T-helper 1 cell treated with Interleukin-12 subunit alpha and Interleukin-12 subunit beta and Interleukin-4 antibody, amounts not matched to agents 30 μg/mL and 1 μg/mL, for 36 hours (primary cell): Measurements from ENCODE around the gene RICTOR.

Source experiments
- H3K27ac Mint-ChIP-seq: one replicate; pipeline ENCODE4 v1.8.0; 2021; ENCODE audit warnings: mild to moderate bottlenecking, mixed read lengths
- H3K27me3 Mint-ChIP-seq: one replicate; pipeline ENCODE4 v1.8.0; 2021; ENCODE audit warnings: low read depth, mixed read lengths
- H3K36me3 Mint-ChIP-seq: one replicate; pipeline ENCODE4 v1.8.0; 2021; ENCODE audit warnings: low read depth, mixed read lengths
- H3K4me1 Mint-ChIP-seq: one replicate; pipeline ENCODE4 v1.8.0; 2021; ENCODE audit warnings: low read depth, mixed read lengths
- H3K4me3 Mint-ChIP-seq: one replicate; pipeline ENCODE4 v1.8.0; 2021; ENCODE audit warnings: mild to moderate bottlenecking, moderate library complexity, mixed read lengths
- H3K9me3 Mint-ChIP-seq: one replicate; pipeline ENCODE4 v1.8.0; 2021; ENCODE audit warnings: mixed read lengths

The RICTOR gene

DNA sequence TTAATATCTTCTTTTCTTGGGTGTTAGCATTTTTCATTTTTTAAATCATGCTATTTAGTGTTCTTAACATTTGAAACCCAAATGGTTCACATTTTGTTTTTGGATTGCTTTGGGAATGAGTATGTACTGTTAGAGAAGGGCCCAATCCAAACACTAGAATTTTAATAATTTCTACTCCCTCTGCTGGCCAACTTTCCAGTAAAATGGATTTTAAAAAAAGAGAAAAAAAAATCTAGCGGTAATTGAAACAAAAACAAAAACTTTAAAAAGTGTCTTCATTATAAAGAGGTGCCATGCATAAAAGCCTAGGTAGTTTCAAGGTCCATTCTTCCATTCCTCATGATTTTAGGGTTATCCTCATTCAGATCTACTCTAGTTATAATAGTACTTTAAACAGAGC lies 32.1 kb upstream of the RICTOR start:
- H3K4me3 Mint-ChIP-seq, result no peak overlapping the region
- peaks cover 4% of the 10 kb centered on the region for H3K4me1 Mint-ChIP-seq
- H3K27me3 Mint-ChIP-seq, result no peaks in the 10 kb centered on the region
- H3K27ac Mint-ChIP-seq, result no peak overlapping the region
- no peaks in the 10 kb centered on the region for H3K9me3 Mint-ChIP-seq
- H3K36me3 Mint-ChIP-seq, result peaks cover 49% of the 10 kb centered on the region

DNA sequence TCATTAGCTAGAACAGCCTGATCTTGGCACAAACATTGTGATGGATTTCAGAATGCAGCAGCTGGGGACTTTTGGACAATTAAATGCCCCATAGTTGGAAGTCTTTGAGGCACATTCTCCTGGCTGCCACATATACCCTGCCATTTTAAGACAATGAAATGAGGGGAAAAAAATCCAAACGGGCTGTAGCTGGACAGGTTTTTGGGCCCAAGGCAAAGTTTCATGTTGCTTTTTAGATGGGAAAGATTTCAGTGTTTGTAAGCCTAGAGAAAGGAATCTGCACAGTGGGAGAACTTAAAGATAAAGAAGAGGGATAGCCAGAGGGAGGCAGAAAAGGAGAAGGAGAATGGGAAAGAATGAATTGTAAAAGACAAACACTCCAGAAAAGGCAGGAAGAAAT lies 30.0 kb upstream of the RICTOR start:
- no peak overlapping the region for H3K27ac Mint-ChIP-seq
- no peaks in the 10 kb centered on the region for H3K9me3 Mint-ChIP-seq
- no peaks in the 10 kb centered on the region for H3K27me3 Mint-ChIP-seq
- H3K4me1 Mint-ChIP-seq, result peaks cover 15% of the 10 kb centered on the region
- H3K36me3 Mint-ChIP-seq, result peaks cover 44% of the 10 kb centered on the region
- no peak overlapping the region for H3K4me3 Mint-ChIP-seq

DNA sequence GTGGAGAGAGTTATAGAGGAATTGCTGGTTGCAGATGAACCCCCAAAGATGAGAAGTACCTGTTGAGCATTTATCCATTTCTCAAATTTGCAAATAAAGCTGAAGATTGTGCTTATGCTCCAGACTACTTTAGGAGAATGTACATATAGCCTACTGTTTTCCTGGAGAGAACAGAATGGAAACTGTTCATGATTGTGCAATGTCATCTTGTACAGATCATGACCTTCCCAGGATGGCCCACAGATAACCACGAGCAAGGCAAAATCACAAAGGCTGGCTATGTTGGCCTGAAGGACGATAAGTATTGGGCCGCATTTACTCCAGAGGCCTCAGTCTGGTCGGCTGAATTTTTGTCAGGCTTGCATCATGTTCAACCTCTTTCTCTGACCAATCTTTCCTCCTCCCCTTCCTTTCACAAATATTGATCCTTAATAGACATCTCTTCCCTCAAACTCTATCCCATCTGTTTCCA lies 28.5 kb upstream of the RICTOR start:
- H3K27ac Mint-ChIP-seq, result peak overlapping the region; percentile 54
- H3K9me3 Mint-ChIP-seq, result no peaks in the 10 kb centered on the region
- no peaks in the 10 kb centered on the region for H3K27me3 Mint-ChIP-seq
- H3K4me1 Mint-ChIP-seq, result peaks cover 17% of the 10 kb centered on the region
- H3K36me3 Mint-ChIP-seq, result peaks cover 41% of the 10 kb centered on the region
- no peak overlapping the region for H3K4me3 Mint-ChIP-seq

DNA sequence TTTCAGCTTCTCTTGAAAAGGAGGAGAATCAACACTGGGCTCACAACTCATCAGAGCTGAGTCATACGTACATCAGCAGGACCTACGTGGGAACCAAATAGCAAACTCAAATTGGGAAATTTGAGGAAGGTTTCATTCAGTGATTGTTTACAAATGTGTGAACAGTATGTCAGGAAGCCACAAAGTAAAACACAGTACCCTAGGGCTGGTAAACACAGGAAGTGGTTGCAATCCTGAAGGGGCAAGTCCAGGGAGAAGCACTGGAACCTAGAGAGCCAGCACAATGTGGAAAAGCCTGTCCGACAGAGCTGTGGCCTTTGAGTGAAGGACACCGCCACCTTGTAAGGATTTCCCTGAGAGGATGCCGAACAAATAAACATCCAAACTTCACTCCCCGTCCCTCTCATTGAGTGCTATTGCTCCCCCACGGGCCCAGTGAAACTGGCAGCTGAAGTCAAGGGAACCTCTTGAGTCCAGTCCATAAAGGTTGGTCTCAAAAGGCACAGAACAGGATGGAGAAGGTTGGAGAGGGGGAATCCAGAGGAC lies 26.7 kb upstream of the RICTOR start:
- Mint-ChIP-seq H3K36me3 (peaks cover 32% of the 10 kb centered on the region), H3K9me3 (no peaks in the 10 kb centered on the region), H3K4me3 (no peak overlapping the region), H3K27ac (peak overlapping the region; percentile 14), H3K27me3 (no peaks in the 10 kb centered on the region), H3K4me1 (peaks cover 17% of the 10 kb centered on the region)

DNA sequence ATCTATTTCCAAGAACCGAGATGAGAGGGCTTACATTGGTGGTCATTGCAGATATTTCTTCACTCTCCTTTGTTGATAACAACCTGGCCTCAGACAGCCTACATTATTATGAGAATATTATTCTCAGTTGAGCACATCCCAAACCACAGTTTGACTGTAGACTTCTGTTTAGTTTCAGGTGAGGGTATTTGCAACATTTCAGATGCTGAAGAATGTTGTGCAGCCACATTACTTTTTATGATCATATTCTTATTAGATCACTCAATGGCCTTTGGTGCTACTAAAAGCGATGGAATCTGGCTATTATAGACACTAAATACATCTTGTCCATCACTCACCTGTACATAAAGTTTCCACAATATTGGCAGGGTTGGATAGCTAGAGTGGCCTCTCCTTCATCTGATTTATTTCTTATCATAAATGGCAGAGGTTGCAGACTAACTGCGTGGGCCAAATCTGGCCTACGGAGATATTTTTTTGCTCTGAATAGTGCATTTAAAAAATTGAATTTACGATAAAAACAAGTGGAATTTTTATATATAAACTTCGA lies 26.2 kb upstream of the RICTOR start:
- no peak overlapping the region for H3K27ac Mint-ChIP-seq
- peaks cover 31% of the 10 kb centered on the region for H3K36me3 Mint-ChIP-seq
- no peak overlapping the region for H3K4me3 Mint-ChIP-seq
- H3K9me3 Mint-ChIP-seq, result no peaks in the 10 kb centered on the region
- no peaks in the 10 kb centered on the region for H3K27me3 Mint-ChIP-seq
- peaks cover 17% of the 10 kb centered on the region for H3K4me1 Mint-ChIP-seq

DNA sequence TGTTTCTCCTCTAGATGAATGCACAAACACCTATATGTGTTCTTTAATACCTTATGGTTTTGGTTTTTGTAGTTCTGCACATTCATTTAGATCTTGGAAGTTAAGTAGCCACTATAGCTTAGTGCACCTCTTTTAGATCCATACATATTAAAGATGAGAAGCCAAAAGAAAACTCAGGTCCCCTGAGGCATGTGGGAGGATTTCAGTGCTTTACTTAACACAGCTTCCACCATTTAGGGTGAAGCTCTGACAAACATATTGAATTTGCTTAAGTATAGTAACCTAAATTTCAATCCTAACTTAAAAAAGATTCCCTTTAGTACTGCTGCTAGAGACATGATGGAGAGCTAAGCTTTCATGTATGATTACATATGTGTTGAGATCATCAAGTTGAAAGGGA lies 25.6 kb upstream of the RICTOR start:
- Mint-ChIP-seq H3K27me3 (no peaks in the 10 kb centered on the region), H3K4me1 (peaks cover 17% of the 10 kb centered on the region), H3K4me3 (no peak overlapping the region), H3K9me3 (no peaks in the 10 kb centered on the region), H3K36me3 (peaks cover 31% of the 10 kb centered on the region), H3K27ac (no peak overlapping the region)

DNA sequence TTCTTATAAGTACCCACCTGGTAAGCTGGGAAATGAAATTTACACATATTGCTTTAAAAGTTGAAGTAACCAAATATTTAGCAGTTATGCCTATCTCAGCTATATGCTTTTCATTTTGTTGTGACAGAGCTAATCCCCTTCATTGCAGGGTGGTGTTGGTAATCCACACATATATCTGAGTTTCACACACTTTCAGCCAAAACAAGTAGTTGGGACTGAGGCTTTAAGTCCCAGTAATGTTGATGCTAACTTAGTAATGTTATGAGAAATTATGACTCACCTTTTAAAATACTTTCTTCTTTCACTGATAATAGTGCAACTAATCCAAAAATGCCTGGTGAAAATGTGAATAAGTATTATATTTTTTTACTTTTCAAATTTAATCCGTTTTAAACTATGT lies 19.2 kb upstream of the RICTOR start:
- Mint-ChIP-seq H3K9me3 (no peaks in the 10 kb centered on the region), H3K4me1 (peaks cover 4% of the 10 kb centered on the region), H3K36me3 (no peaks in the 10 kb centered on the region), H3K27me3 (peaks cover 36% of the 10 kb centered on the region), H3K27ac (no peak overlapping the region), H3K4me3 (no peak overlapping the region)

DNA sequence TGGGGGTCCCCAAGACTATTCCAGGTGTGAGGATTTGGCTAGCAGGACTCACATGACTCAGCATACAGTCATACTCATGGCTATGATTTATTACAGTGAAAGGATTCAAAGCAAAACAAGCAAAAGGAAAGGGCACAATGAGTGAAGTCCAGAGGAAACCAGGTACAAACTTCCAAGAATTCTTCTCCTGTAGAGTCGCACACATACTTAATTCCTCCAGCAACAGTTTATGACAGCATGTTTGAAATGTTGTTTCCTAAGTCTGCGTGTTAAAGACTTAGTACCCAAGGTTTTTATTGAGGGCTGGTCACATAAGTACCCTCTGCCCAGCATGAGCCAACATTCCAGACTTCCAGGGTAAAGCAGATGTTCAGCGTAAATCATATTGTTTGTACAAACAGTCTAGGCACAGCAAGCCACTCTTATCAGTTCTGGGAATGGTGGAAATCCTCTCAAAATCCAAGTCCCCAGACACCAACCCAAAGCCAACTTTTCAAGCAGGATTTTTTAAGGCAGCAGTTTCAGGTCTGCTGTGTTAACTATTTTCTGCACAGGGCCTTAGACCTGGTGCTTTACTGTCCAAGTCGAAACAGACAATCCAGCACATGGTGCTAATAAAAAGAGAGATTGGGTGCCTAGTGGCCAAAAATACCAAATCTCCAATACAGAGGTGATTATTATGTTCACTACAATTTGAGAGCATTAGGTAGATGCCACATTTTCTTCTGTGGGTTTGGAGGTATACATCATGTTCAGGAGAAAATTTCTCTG lies 18.6 kb upstream of the RICTOR start:
- H3K36me3 Mint-ChIP-seq, result no peaks in the 10 kb centered on the region

DNA sequence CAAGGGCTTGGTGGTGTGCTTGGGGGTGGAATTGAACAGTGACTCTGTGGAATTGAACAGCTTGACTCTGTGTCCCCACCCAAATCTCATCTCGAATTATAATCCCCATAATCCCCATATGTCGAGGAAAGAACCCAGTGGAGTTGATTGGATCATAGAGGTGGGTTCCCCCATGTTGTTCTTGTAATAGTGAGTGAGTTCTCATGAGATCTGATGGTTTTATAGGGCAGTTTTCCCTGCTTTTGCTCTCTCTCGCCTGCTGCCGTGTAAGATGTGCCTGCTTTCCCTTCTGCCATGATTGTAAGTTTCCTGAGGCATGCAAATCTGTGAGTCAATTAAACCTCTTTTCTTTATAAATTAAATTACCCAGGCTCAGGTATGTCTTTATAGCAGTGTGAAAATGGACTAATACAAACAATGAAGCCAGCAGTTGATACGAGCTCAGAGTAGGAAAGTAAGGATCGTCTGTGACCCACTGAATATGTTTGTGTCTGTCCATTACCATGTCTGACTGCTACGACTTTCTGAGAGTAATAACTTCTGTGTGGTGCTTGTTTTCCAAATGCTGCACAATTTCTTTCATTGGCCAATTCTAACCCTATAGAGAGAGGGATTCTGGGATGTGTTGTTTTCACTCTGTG lies 17.9 kb upstream of the RICTOR start:
- H3K27me3 Mint-ChIP-seq, result peaks cover 41% of the 10 kb centered on the region
- no peak overlapping the region for H3K27ac Mint-ChIP-seq
- peaks cover 4% of the 10 kb centered on the region for H3K4me1 Mint-ChIP-seq
- H3K9me3 Mint-ChIP-seq, result no peaks in the 10 kb centered on the region
- no peak overlapping the region for H3K4me3 Mint-ChIP-seq
- no peaks in the 10 kb centered on the region for H3K36me3 Mint-ChIP-seq

More for the DNA sequence above, 18.6 kb upstream of the RICTOR start:
- Mint-ChIP-seq H3K9me3 (no peaks in the 10 kb centered on the region), H3K27me3 (peaks cover 39% of the 10 kb centered on the region), H3K4me3 (no peak overlapping the region), H3K4me1 (peaks cover 4% of the 10 kb centered on the region), H3K27ac (no peak overlapping the region)

DNA sequence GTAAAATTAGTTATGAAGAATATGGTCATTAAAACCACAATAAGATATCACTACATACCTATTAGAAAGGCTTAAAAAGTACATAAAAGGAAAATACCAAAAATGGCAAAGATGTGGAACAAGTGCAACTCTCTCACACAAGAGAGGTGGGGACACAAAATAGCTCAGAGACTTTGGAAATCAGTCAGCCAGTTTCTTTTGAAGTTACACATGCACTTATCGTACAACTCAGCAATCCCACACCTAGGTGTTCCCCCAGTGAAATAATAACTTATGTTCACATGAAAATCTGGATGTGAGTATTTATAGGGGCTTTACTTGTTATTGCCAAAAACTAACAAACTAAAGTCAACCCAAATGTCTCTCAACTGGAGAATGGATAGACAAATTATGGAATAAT lies 9.8 kb upstream of the RICTOR start:
- H3K4me1 Mint-ChIP-seq, result peaks cover 3% of the 10 kb centered on the region
- no peak overlapping the region for H3K4me3 Mint-ChIP-seq
- peaks cover 24% of the 10 kb centered on the region for H3K27me3 Mint-ChIP-seq
- no peaks in the 10 kb centered on the region for H3K36me3 Mint-ChIP-seq
- H3K9me3 Mint-ChIP-seq, result no peaks in the 10 kb centered on the region
- no peak overlapping the region for H3K27ac Mint-ChIP-seq

DNA sequence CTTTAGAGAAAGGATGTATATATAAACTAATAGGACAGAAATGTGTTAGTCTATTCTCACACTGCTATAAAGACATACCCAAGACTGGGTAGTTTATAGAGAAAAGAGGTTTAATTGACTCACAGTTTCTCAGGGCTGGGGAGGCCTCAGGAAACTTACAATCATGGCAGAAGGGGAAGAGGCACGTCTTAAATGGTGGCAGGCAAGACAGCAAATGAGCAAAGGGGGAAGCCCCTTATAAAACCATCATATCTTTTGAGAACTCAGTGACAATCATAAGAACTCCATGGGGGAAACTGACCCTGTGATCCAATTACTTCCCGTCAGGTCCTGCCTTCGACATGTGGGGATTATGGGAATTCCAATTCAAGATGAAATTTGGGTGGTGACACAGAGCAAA lies 8.8 kb upstream of the RICTOR start:
- H3K9me3 Mint-ChIP-seq, result no peaks in the 10 kb centered on the region
- H3K4me1 Mint-ChIP-seq, result peaks cover 5% of the 10 kb centered on the region
- no peaks in the 10 kb centered on the region for H3K36me3 Mint-ChIP-seq
- peaks cover 20% of the 10 kb centered on the region for H3K27me3 Mint-ChIP-seq
- no peak overlapping the region for H3K27ac Mint-ChIP-seq
- no peak overlapping the region for H3K4me3 Mint-ChIP-seq

DNA sequence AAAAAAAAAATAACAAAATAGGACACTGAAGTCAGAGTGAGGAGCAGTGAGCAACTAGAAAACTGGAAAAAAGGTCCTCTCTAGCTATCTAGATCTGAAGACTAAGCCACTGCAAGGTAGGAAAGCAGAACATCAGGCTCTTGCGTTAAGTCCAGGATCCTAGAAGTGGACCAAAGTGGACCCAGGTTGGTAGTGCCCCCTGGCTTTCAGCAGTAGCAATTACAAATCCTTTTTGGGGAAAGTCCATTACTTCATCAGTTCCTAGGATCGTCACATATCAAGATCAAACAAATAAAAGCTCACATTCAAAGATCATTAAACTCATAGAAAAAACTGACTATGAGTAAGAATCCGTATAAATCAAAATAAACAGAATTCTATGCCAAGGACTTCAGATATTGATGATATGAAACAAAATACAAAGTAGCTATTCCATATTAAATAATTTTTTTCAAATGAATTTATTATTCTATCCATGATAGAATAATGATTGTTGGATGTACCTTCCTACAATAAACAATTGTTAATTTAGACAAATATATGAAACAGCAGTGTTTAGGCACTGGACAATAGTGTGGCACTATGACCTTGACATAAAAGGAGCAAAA lies 6.5 kb upstream of the RICTOR start:
- H3K4me3 Mint-ChIP-seq, result no peak overlapping the region
- no peaks in the 10 kb centered on the region for H3K9me3 Mint-ChIP-seq
- peaks cover 18% of the 10 kb centered on the region for H3K27me3 Mint-ChIP-seq
- H3K36me3 Mint-ChIP-seq, result no peaks in the 10 kb centered on the region
- no peak overlapping the region for H3K27ac Mint-ChIP-seq
- H3K4me1 Mint-ChIP-seq, result peaks cover 16% of the 10 kb centered on the region

DNA sequence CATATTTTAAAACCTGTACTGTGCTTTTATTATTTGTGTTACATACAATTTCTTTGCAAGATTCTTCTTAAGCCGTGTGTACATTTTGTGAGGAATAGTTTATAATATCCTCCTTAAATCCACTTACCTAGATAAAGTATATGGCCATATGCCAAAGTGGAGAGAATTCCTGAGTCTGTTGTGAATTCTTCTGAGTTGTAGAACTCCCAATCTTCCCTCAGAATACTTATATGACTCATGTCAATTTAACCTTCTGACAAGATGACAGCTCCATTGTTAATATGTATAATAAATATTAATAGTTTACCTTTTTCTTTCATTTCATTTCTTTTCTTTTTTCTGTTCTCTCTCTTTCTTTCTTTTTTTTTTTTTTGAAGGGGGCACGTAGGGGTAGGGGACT lies 6.0 kb upstream of the RICTOR start:
- H3K9me3 Mint-ChIP-seq, result no peaks in the 10 kb centered on the region
- H3K4me1 Mint-ChIP-seq, result peaks cover 20% of the 10 kb centered on the region
- H3K27me3 Mint-ChIP-seq, result peaks cover 18% of the 10 kb centered on the region
- H3K4me3 Mint-ChIP-seq, result no peak overlapping the region
- H3K27ac Mint-ChIP-seq, result no peak overlapping the region
- no peaks in the 10 kb centered on the region for H3K36me3 Mint-ChIP-seq

DNA sequence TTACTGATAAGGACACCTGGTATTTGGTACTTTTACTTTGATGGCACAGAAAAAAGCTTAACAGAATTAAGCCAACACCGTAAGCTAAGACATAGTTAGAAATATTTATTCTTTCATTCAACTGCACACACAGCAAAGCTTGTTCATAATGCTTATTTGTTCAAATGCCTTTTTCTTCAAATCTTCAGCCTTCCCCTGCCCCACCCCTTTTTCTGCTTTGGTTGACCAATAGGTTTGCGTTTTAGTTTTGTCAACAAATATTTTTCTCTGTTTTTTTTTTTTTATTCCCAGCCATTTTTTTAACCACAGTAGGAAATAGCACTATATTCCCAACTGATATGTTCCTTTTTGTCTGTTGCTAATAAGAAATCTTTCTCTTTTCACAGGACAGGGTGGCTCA lies 4.9 kb upstream of the RICTOR start:
- H3K27me3 Mint-ChIP-seq, result peaks cover 18% of the 10 kb centered on the region
- peaks cover 22% of the 10 kb centered on the region for H3K4me1 Mint-ChIP-seq
- no peak overlapping the region for H3K4me3 Mint-ChIP-seq
- H3K36me3 Mint-ChIP-seq, result no peaks in the 10 kb centered on the region
- no peak overlapping the region for H3K27ac Mint-ChIP-seq
- H3K9me3 Mint-ChIP-seq, result no peaks in the 10 kb centered on the region
